Endodermal cell (in vitro differentiated cells): ENCODE results near the gene FAIM. TPM values are rescaled to one million over a fixed set of nuclear protein-coding genes. Genes with fewer than 3 reads are reported as not detected.

Experiments used
- DNase-seq: peaks from one replicate; pipeline ENCODE4 v3.0.0-alpha.2; 2017
- H3K27ac ChIP-seq: 2 replicates; pipeline ENCODE4 v1.5.1; 2013; ENCODE audit warnings: mild to moderate bottlenecking, low read depth, low read length, moderate library complexity
- H3K27me3 ChIP-seq: 2 replicates; pipeline ENCODE4 v1.6.1; 2013; ENCODE audit warnings: mild to moderate bottlenecking, low read length, moderate library complexity; ENCODE audit not compliant: insufficient read depth, control insufficient read depth, poor library complexity, severe bottlenecking
- H3K36me3 ChIP-seq: 2 replicates; pipeline ENCODE4 v1.7.0; 2013; ENCODE audit warnings: mild to moderate bottlenecking, low read length, moderate library complexity; ENCODE audit not compliant: control insufficient read depth, insufficient read depth
- H3K4me1 ChIP-seq: one replicate; pipeline ENCODE4 v1.7.0; 2013; ENCODE audit warnings: low read length; ENCODE audit not compliant: control insufficient read depth, insufficient read depth
- H3K4me3 ChIP-seq: 2 replicates; pipeline ENCODE4 v1.5.1; 2013; ENCODE audit warnings: mild to moderate bottlenecking, low read length, moderate library complexity
- H3K9ac ChIP-seq: 2 replicates; pipeline ENCODE4 v1.6.1; 2013; ENCODE audit warnings: mild to moderate bottlenecking, low read length, moderate library complexity; ENCODE audit not compliant: poor library complexity, severe bottlenecking; ENCODE audit errors: extremely low read depth
- H3K9me3 ChIP-seq: 2 replicates; pipeline ENCODE4 v1.6.1; 2013; ENCODE audit warnings: mild to moderate bottlenecking, low read length, moderate library complexity; ENCODE audit not compliant: control insufficient read depth
- H3K27ac Mint-ChIP-seq: 2 replicates; pipeline ENCODE4 v1.8.0; 2020; ENCODE audit warnings: mixed read lengths
- H3K27me3 Mint-ChIP-seq: 2 replicates; pipeline ENCODE4 v1.8.0; 2021; ENCODE audit warnings: mild to moderate bottlenecking, mixed read lengths; ENCODE audit not compliant: insufficient read depth
- H3K36me3 Mint-ChIP-seq: 2 replicates; pipeline ENCODE4 v1.8.0; 2020; ENCODE audit warnings: low read depth, mixed read lengths
- H3K4me1 Mint-ChIP-seq: 2 replicates; pipeline ENCODE4 v1.8.0; 2020; ENCODE audit warnings: mixed read lengths
- H3K4me3 Mint-ChIP-seq: 2 replicates; pipeline ENCODE4 v1.8.0; 2020; ENCODE audit warnings: mild to moderate bottlenecking, moderate library complexity, mixed read lengths
- H3K9me3 Mint-ChIP-seq: 2 replicates; pipeline ENCODE4 v1.8.0; 2020; ENCODE audit warnings: mild to moderate bottlenecking, mixed read lengths
- WGBS, 2 experiments: methylation state at CpG; one replicate each; pipeline versions ENCODE4 v1.1.5 to v1.1.7; 2013; ENCODE audit warnings: missing lambda C conversion rate in 2 of 2, mixed read lengths in 1 of 2; ENCODE audit not compliant: insufficient coverage in 1 of 2, insufficient read length in 1 of 2; 5-methylcytosine and 5-hydroxymethylcytosine counted together
- total RNA-seq, 2 donors: library from RNA; stranded (reverse); fragmentation: NEBNext Ultra II Directional in 1 of 2; extraction: Animal tissue kit (Norgen Biotek cat#: 25700) in 1 of 2; gene quantifications; 2 replicates in 1 of 2; 3 replicates in 1 of 2; pipeline ENCODE4 v1.2.1, GENCODE V29; 2021
- TF ChIP-seq, protein P1 (sequence below): fragments of 200-600 bp; sonication (generic); conservative IDR thresholded peaks from 2 replicates; pipeline ENCODE4 v1.5.0; 2021; ENCODE audit warnings: antibody characterized with exemption, mild to moderate bottlenecking

FAIM gene
- total RNA-seq, 2 donors from 2014 or later = 12.2 to 17.8 TPM

DNA sequence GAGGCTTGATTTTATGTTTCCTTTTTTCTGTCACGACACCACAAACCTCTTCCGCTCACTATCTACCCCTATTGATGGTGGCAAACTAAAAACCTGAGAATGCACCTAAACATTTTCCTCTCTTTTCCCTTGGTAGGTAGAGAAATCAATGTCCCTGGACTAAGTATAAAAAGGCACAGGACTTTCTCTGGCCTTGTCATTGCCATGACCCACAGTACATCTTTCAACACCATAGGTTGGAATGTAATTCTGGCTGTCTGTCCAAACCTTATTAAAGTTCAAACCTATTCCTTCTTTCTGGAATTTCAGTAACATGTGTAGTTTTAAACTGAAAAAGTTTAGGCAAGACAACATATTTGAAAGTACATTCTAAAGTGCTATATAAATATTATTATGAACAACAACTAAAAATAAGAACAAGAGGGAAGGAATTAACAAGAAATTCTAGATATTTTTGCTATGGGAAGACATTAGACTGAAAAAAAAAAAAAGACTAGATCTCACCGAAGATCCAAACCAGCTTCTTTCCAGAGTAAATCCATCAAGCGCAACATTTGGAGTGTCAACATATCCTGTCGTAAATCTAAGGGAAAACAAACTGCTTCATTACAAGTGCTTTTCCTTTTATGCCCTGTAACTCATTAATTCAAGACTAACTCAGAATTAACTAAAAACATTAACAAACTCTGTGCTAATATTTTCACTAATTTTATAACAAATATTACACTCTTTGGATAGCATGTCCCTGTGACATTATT lies 73.1 kb downstream of the FAIM start:
- Histone ChIP-seq H3K4me1 (no peaks in the 10 kb centered on the region), H3K9me3 (peaks cover 6% of the 10 kb centered on the region), H3K9ac (no peak overlapping the region), H3K36me3 (peaks cover 68% of the 10 kb centered on the region), H3K4me3 (no peak overlapping the region), H3K27ac (no peak overlapping the region), H3K27me3 (no peaks in the 10 kb centered on the region)
- Mint-ChIP-seq H3K27me3 (no peaks in the 10 kb centered on the region), H3K36me3 (peaks cover 48% of the 10 kb centered on the region), H3K4me1 (peaks cover 1% of the 10 kb centered on the region), H3K27ac (no peak overlapping the region), H3K9me3 (peaks cover 4% of the 10 kb centered on the region), H3K4me3 (no peak overlapping the region)
- DNase-seq = no peak
- 90 to 97% methylated on average over 2 to 5 of the region's 5 CpGs for WGBS, 2 experiments
- TF ChIP-seq, protein P1, sequence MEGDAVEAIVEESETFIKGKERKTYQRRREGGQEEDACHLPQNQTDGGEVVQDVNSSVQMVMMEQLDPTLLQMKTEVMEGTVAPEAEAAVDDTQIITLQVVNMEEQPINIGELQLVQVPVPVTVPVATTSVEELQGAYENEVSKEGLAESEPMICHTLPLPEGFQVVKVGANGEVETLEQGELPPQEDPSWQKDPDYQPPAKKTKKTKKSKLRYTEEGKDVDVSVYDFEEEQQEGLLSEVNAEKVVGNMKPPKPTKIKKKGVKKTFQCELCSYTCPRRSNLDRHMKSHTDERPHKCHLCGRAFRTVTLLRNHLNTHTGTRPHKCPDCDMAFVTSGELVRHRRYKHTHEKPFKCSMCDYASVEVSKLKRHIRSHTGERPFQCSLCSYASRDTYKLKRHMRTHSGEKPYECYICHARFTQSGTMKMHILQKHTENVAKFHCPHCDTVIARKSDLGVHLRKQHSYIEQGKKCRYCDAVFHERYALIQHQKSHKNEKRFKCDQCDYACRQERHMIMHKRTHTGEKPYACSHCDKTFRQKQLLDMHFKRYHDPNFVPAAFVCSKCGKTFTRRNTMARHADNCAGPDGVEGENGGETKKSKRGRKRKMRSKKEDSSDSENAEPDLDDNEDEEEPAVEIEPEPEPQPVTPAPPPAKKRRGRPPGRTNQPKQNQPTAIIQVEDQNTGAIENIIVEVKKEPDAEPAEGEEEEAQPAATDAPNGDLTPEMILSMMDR = no peak

DNA sequence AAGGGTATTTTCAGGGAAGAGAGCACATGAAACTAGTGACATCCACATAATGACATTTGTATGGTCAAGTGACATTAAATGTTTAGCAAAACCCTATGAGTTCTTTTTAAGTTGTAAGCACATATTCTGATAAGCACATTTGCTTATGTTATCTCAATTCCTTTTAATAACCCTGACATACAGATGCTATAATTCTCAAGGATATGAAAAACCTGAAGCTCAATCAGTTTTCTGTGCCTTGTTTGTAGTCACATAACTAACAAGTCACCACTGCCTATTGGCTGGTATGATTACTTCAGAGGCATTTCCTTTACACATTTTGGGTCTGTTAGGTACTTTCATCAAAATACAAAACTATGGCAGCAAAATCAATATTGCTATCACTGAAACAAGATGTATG lies 74.1 kb downstream of the FAIM start:
- no peak overlapping the region for H3K4me3 ChIP-seq
- H3K36me3 Mint-ChIP-seq = peaks cover 48% of the 10 kb centered on the region
- TF ChIP-seq, protein P1 = no peak
- H3K27ac ChIP-seq = no peak overlapping the region
- H3K9me3 ChIP-seq = no peaks in the 10 kb centered on the region
- no peaks in the 10 kb centered on the region for H3K27me3 Mint-ChIP-seq
- no peak for DNase-seq
- no peaks in the 10 kb centered on the region for H3K27me3 ChIP-seq
- no peak overlapping the region for H3K9ac ChIP-seq
- no peaks in the 10 kb centered on the region for H3K9me3 Mint-ChIP-seq
- no peaks in the 10 kb centered on the region for H3K4me1 ChIP-seq
- no peak overlapping the region for H3K27ac Mint-ChIP-seq
- H3K36me3 ChIP-seq = peaks cover 68% of the 10 kb centered on the region
- H3K4me1 Mint-ChIP-seq = peaks cover 6% of the 10 kb centered on the region
- no peak overlapping the region for H3K4me3 Mint-ChIP-seq

Other genes with a start within 250 kb of the FAIM start
- gene ESYT3, start 174.2 kb upstream of the FAIM start, total RNA-seq = 10 to 100 TPM in 1 of 2 donors, 1 to 10 TPM in 1; 7.7 to 10.2 TPM
- gene CEP70, start 14.5 kb upstream of the FAIM start, total RNA-seq = 100 to 1,000 TPM; 113 to 131 TPM
- 10 to 100 TPM; 51.4 to 53.0 TPM for gene PIK3CB, start 226.2 kb downstream of the FAIM start, total RNA-seq